Measurements from ENCODE around the gene PFDN1.

PFDN1 gene

GRCh38 chr5:140293091-140293848, 9.6 kb downstream of the PFDN1 start:
- H3K4me3 ChIP-seq (ENCODE audit: low read depth, low read length): no peak overlapping the region
- ChIA-PET POLR2A (interaction anchor here (0.8 to 1.7 kb wide), 2 partner anchors 52 to 53 kb away, joined by 3 to 6 read pairs; partner anchors contain the start of gene HBEGF), CTCF (interaction anchor here (0.7 to 2.6 kb wide), 7 partner anchors 11 to 66 kb away, joined by 3 to 16 read pairs (median 3); no protein-coding TSS in a partner anchor)
- TF ChIP-seq, protein P1, sequence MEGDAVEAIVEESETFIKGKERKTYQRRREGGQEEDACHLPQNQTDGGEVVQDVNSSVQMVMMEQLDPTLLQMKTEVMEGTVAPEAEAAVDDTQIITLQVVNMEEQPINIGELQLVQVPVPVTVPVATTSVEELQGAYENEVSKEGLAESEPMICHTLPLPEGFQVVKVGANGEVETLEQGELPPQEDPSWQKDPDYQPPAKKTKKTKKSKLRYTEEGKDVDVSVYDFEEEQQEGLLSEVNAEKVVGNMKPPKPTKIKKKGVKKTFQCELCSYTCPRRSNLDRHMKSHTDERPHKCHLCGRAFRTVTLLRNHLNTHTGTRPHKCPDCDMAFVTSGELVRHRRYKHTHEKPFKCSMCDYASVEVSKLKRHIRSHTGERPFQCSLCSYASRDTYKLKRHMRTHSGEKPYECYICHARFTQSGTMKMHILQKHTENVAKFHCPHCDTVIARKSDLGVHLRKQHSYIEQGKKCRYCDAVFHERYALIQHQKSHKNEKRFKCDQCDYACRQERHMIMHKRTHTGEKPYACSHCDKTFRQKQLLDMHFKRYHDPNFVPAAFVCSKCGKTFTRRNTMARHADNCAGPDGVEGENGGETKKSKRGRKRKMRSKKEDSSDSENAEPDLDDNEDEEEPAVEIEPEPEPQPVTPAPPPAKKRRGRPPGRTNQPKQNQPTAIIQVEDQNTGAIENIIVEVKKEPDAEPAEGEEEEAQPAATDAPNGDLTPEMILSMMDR (IDR thresholded peaks at IDR 0.05; ENCODE audit: insufficient read depth, low read length, missing control alignments): no peak
- DNase-seq (ENCODE audit: low read depth, low spot score): no peak

GRCh38 chr5:140292212-140293036, 10.5 kb downstream of the PFDN1 start:
- no peak overlapping the region for H3K4me3 ChIP-seq (ENCODE audit: low read depth, low read length)
- TF ChIP-seq, protein P1 (IDR thresholded peaks at IDR 0.05; ENCODE audit: insufficient read depth, low read length, missing control alignments): no peak
- POLR2A ChIA-PET: interaction anchor here (0.8 to 1.7 kb wide), 2 partner anchors 53 to 54 kb away, joined by 3 to 6 read pairs; partner anchors contain the start of gene HBEGF

DNA sequence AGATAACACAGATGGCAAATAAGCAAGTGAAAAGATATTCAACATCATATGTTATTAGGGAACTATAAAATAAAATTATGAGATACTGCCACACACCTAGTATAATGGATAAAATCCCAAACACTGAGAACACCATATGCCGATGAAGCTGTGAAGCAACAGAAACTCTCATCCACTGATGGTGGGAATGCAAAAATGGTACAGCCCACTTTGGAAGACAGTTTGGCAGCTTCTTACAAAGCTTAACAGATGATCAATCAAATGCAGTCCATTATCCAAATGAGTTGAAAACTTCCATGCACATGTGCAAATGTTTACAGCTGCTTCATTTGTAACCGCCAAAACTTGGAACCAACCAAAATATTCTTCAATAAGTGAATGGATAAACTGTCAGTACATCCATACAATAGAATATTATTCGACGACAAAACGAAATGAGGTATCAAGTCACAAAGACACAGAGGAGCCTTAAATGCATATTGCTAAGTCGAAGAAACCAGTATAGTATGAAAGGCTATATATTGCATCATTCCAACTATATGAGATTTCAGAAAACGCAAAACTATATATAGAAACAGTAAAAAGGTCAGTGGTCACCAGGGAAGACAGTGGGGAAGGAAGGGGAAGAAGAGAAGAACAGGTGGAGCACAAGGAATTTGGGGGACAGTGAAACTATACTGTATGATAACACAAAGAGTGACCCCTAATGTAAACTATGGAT, 14.9 kb downstream of the PFDN1 start:
- CTCF ChIA-PET: interaction anchor here (0.6 to 2.9 kb wide), 5 partner anchors 10 to 74 kb away, joined by 3 to 12 read pairs (median 3); partner anchors contain the start of gene HBEGF
- TF ChIP-seq, protein P1 (IDR thresholded peaks at IDR 0.05; ENCODE audit: insufficient read depth, low read length, missing control alignments): no peak
- DNase-seq (ENCODE audit: low read depth, low spot score): no peak
- no peak overlapping the region for H3K4me3 ChIP-seq (ENCODE audit: low read depth, low read length)
- POLR2A ChIA-PET: no interaction called here

More at GRCh38 chr5:140292212-140293036, 10.5 kb downstream of the PFDN1 start:
- CTCF ChIA-PET: interaction anchor here (0.7 to 2.9 kb wide), 7 partner anchors 10 to 66 kb away, joined by 3 to 16 read pairs (median 4); no protein-coding TSS in a partner anchor
- no peak for DNase-seq (ENCODE audit: low read depth, low spot score)

- POLR2A ChIA-PET: no interaction called here
- CTCF ChIA-PET: interaction anchor here (2.9 kb wide), 1 partner anchor 66 kb away, joined by 12 read pairs; no protein-coding TSS in a partner anchor
- no peak for DNase-seq (ENCODE audit: low read depth, low spot score)
- H3K4me3 ChIP-seq (ENCODE audit: low read depth, low read length): no peak overlapping the region
- TF ChIP-seq, protein P1 (IDR thresholded peaks at IDR 0.05; ENCODE audit: insufficient read depth, low read length, missing control alignments): no peak
Measured at GRCh38 chr5:140286424-140286823, 16.5 kb downstream of the PFDN1 start.

- no peak overlapping the region for H3K4me3 ChIP-seq (ENCODE audit: low read depth, low read length)
- TF ChIP-seq, protein P1 (IDR thresholded peaks at IDR 0.05; ENCODE audit: insufficient read depth, low read length, missing control alignments): no peak
- POLR2A ChIA-PET: no interaction called here
- CTCF ChIA-PET: interaction anchor here (1.4 to 4.9 kb wide), 2 partner anchors 10 to 68 kb away, joined by 3 to 25 read pairs; no protein-coding TSS in a partner anchor
- no peak for DNase-seq (ENCODE audit: low read depth, low spot score)
Measured at GRCh38 chr5:140284013-140284412, 18.9 kb downstream of the PFDN1 start.

Data from AG04449 (cell line).